DMS53 treated with DMSO at 0.1 percent for 48 hours (cell line): Measurements from ENCODE around the gene FAM107B.
"Not testable (repeated sequence)": the region's sequence is repeated elsewhere in the genome, so short reads cannot be mapped to it uniquely, and the experiment has no call there.

Experiments used
- DNase-seq: peaks from one replicate; lab custom pipeline; 2025; ENCODE audit not compliant: unreplicated experiment; lab: John Stamatoyannopoulos, UW

Gene FAM107B

GRCh38 chr10:14639637-14640036, 135.1 kb downstream of the FAM107B start:
- no peak for DNase-seq

- DNase-seq = no peak
These were observed 139.5 kb downstream of the FAM107B start for GRCh38 chr10:14635043-14635710.

DNA sequence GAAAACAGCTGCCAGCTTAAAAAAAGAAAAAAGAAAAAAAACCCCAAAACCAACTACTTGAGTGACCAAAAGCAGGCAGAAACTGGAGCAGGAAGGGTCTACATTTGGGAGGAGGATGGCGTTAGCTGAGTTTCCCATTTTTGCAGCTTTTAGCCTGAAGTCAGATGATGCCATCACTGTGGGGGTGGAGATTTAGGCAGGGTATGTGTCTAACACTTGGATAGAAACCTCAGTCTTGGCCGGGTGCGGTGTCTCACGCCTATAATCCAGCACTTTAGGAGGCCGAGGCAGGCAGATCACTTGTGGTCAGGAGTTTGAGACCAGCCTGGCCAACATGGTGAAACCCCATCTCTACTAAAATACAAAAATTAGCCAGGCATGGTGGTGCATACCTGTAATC, 140.1 kb downstream of the FAM107B start:
- not testable (repeated sequence) for DNase-seq

DNA sequence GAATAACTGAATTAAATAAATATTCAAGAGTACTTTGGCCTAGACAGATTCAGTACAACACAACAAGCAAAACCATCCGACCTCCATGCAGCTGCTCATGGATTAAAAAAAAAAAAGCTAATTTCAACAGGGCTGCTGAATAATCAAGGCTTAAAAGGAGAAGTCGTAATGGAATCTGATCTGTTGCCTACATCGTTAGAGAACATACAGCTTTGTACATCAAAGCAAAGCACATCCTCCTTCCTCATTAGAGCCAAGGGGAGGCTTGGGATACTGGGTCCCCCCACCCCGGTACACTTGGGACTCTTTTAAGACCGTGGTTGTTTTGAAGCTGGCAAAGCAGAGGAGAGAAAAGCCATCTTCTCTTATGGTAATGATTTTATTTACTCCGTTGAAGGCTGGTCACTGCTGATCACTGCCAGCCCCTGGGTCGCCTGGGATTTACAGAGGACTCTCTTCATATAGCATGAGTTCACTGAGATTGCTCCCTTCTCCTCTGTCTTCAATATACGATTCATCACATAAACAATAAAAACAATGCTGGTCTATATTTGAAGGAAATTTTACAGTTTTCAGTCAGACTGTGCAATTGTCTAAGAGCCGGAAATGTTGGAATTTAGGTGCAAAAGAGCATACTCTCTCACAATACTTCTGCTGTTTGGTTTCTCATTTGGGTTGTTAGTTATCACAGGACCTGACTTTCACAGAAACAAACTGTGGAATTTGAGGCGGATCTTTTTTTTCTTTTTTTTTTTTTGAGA, 148.8 kb downstream of the FAM107B start:
- no peak for DNase-seq

- DNase-seq = no peak
These were observed 149.5 kb downstream of the FAM107B start for GRCh38 chr10:14625192-14625631.

DNA sequence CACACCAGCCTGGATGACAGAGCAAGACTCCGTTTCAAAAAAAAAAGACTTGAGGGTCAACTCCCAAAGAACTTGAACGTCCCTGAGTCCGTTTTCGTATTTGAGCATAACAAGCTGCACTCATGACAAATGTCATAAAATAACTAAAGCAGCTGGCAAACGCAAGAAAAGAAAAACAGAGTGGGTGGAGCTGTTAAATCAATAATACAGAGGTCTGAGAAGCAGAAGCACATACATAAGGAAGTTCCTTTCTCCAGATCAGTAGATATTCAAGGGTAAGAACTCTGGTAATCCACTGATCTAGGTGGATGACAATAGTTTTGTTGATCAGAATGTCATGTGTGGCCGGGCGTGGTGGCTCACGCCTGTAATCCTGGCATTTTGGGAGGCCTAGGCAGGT, 150.1 kb downstream of the FAM107B start:
- DNase-seq = no peak

- no peak for DNase-seq
These were observed 150.8 kb downstream of the FAM107B start for GRCh38 chr10:14623931-14624330.

DNA sequence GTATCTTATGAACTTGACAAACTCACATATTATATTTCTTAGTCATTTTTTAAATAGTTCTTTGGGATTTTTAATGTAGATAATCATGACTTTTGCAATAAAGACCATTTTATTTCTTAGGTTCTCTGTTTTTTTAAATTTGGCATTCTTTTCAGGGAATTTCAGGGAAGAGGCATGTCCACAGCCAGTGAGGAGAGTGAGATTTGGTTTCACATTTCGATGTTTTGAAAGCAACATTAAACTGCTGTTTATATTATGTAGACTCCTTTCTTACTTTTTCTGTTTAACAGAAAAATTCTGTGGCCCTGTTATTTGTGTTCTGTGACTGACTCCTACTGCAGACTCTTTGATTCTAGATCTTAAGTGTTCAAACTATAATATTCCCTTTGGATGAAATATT, 153.7 kb downstream of the FAM107B start:
- no peak for DNase-seq

DNA sequence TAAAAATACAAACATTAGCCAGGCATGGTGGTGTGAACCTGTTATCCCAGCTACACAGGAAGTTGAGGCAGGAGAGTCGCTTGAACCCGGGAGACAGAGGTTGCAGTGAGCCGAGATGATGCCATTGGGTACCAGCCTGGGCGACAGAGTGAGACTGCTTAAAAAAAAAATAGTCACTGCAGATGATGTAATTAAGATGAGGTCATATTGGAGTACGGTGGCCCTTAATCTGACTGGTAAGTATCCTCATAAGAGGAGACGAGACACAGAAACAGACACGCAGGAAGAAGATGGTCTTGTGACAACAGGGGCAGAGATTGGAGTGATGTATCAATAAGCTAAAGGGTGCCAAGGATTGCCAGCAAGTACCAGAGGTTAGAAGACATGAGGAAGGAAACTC, 156.0 kb downstream of the FAM107B start:
- DNase-seq = no peak

GRCh38 chr10:14617852-14618251, 156.8 kb downstream of the FAM107B start:
- no peak for DNase-seq

DNA sequence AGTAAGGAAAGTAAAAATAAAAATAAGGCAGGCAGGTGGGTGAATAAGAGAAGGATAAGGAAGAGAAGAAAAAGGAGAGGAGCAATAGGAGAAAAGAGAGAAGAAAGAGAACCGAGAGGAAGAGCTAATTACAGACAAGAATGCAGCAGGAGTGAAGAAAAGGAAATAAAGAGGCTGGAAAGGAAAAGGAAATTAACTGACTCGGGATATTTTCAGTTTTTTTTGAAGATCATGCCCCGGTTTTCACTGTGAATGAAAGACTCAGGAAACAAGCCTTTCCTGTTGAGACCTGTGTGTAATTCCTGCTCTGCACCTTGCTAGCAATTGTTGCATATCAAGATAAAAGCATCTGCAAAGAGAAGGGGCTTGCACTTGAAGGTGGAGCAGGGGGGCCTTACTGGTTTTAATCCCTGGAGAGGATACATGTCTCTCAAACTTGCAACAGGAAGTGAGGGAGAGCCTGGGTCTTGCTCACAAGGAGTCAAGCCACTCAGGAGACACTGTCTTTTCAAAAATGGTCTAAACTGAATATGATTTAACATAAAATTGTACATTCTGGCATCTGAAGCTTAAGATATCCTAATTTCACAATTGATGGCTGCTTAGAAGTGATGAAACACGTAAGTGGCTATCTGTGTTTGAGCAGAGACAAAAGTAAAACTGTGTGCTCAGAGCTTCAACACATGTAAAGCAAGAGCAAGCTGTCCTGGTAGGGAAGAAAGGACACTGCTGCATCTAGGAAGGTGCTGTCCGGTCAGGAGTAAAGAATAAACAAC, 157.6 kb downstream of the FAM107B start:
- no peak for DNase-seq

GRCh38 chr10:14616465-14616864, 158.2 kb downstream of the FAM107B start:
- DNase-seq = no peak

DNA sequence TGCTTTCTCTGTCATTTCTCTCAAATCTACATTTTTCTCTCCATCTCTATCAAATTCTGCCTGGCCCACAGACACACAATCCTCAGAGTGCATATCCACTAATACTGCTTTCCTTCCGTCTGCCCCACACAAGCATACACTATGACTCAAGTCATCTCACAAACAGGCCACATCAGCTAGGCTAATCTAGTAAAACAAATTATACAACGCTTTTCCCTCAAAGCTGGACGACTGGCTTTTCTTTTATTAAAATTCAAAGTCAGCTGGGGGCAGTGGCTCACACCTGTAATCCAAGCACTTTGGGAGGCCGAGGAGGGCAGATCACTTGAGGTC, 161.1 kb downstream of the FAM107B start:
- DNase-seq = no peak

DNA sequence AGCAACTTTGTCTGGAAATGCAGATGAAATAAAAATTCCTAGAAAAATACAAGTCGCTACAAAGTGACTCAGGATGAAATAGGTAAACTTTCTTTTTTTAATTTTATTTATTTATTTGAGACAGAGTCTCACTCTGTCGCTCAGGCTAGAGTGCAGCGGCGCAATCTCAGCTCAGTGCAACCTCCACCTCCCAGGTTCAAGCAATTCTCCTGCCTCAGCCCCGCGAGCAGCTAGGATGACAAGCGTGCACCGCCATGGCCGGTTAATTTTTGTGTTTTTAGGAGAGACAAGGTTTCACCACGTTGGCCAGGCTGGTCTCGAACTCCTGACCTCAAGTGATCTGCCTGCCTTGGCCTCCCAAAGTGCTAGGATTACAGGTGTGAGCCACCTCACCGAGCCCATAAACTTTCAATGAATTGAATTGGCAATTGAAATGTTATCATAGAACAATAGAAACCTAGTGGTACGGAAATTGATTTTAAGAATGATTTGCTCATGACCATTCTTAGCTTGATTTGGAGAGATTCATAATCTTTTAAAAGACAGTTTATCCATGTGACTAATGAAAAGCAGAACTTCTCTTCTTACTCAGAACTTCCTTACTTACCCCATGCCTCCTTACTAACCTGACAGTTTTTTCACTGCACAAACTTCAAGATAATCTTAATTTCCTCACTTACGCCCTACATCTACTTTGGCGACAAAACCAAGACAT, 161.7 kb downstream of the FAM107B start:
- DNase-seq = no peak

DNA sequence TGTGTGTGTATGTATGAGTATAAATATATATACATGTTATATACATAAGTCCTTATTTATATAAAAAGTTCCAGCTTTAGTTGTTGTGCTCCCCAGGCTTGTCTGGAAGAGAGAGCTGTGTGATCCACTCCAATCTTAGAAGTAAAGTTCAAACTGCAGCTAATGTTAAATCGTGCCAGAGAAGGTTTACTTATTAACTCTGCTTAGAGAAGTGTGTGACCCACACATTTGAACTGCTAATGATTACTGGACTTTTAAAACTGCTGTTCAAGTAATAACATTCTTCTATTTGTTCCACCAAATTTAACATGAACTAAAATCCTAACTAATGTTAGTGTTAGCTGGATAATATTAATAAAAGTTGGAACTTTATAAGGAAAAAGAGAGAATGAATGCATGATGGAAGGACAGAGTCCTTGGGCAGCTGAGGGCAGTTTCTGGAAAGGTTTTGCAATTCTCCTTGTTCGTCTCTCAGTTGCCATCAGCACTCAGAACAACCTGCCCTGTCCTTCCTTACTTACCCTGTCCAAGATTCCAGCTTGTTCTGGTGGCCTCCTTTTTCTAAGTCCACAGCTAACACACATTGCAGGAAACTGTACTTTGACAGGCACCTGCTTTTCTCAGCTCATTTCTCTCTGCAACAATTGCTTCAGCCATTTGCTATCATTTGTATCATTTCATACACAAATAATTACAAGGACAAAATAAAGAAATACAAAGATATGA, 162.6 kb downstream of the FAM107B start:
- no peak for DNase-seq

GRCh38 chr10:14609178-14609577, 165.5 kb downstream of the FAM107B start:
- no peak for DNase-seq

DNA sequence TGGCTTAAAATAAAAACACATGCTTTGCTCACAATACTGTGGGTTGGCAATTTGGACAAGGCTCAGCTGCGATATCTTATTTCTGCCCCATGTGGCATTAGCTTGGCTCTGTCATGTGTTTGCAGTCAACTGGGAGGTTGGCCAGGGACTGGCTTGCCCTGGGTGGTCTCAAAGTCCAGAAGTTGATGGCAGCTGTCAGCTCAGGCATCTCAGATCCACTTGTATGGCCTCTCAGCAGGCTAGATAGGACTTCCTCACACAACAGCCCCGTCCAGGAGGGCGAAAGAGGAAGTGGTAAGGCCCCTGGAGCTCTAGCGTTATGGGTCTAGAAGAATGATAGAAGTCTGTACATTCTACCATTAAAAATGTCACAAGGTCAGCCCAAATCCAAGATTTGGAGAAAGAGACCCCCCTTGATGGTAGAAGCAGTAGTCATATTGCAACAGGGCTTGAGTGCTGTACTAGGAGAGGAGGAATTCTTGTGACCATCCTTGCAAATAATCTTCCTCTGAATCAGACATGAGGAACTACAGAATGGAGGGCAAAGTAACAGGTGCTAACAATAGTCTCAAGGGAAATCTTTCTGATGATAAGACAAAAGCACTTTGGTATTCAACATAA, 166.2 kb downstream of the FAM107B start:
- DNase-seq = no peak

- DNase-seq = no peak
These were observed 168.1 kb downstream of the FAM107B start for GRCh38 chr10:14606633-14607032.

- DNase-seq = no peak
These were observed 169.3 kb downstream of the FAM107B start for GRCh38 chr10:14605231-14605925.
